NCI-H510A (cell line): ENCODE measurements around the gene NDUFS6.

Source experiments
- DNase-seq: peaks from one replicate; lab custom pipeline; 2025; lab: John Stamatoyannopoulos, UW

Gene NDUFS6

GRCh38 chr5:1853531-1853930 lies 52.3 kb downstream of the NDUFS6 start:
- DNase-seq: no peak

GRCh38 chr5:1855075-1855474 lies 53.9 kb downstream of the NDUFS6 start:
- DNase-seq: no peak

GRCh38 chr5:1855596-1855995 lies 54.4 kb downstream of the NDUFS6 start:
- DNase-seq: no peak

GRCh38 chr5:1856596-1857255 lies 55.5 kb downstream of the NDUFS6 start:
- no peak for DNase-seq

- no peak for DNase-seq
These were observed 56.0 kb downstream of the NDUFS6 start for GRCh38 chr5:1857256-1857600.

GRCh38 chr5:1858436-1858835 lies 57.2 kb downstream of the NDUFS6 start:
- DNase-seq: no peak

GRCh38 chr5:1859099-1859498 lies 57.9 kb downstream of the NDUFS6 start:
- no peak for DNase-seq

GRCh38 chr5:1860021-1860610 lies 58.9 kb downstream of the NDUFS6 start:
- no peak for DNase-seq

- no peak for DNase-seq
These were observed 59.7 kb downstream of the NDUFS6 start for GRCh38 chr5:1860949-1861348.

GRCh38 chr5:1864896-1865440 lies 63.8 kb downstream of the NDUFS6 start:
- no peak for DNase-seq

- DNase-seq: no peak
These were observed 64.3 kb downstream of the NDUFS6 start for GRCh38 chr5:1865486-1865885.
